Left hindlimb (tissue), 1 donor: ENCODE results near the gene SRPK2.
"Not testable (repeated sequence)": the region's sequence is repeated elsewhere in the genome, so short reads cannot be mapped to it uniquely, and the experiment has no call there.

Source experiments
- DNase-seq: peaks from one replicate; pipeline ENCODE4 v3.0.0-alpha.2; 2018

SRPK2 gene

DNA sequence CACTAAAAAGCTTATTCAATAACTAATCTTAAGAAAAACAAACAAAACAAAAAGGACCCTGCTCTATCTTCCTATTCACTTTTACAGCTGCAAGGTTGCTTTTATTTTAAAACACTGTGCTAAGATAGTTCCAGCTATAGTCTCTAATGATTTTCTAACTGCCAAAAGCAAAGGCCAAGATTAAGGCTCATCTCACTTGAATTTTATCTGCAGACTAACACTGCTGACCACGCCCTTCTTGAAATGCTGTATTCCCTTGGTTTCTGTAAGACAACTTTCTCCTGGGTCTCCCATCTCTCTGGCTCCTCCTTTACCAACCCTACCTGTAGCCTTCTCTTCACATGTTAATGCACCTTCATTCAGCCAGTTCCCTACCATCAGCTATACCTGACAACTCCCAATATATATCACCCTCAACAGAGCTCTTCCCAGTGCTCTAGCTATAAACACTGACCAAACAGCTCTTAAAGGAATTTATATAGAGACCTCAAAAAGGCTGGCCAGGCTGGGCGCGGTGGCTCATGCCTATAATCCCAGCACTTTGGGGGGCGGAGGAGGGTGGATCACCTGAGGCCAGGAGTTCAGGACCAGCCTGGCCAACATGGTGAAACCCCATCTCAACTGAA, 11.7 kb downstream of the SRPK2 start:
- no peak for DNase-seq

DNA sequence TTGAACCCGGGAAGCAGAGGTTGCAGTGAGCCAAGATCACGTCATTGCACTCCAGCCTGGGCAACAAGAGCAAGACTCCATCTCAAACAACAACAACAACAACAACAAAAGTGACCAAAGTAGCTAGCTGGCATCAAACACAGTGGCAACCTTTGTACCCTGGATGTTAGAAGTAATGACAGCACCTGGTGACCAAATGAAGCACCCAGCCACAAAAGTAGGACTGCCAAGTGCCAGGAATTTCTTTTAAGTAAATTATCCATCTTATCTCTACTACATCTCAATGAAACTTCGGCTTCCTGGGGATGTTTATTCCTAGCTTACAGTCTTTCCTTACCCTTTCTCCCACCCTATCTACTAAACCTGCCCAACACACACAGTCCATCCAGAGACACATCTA, 18.8 kb downstream of the SRPK2 start:
- DNase-seq, result no peak

- no peak for DNase-seq
Measured at GRCh38 chr7:105367458-105367857, 21.3 kb downstream of the SRPK2 start.

DNA sequence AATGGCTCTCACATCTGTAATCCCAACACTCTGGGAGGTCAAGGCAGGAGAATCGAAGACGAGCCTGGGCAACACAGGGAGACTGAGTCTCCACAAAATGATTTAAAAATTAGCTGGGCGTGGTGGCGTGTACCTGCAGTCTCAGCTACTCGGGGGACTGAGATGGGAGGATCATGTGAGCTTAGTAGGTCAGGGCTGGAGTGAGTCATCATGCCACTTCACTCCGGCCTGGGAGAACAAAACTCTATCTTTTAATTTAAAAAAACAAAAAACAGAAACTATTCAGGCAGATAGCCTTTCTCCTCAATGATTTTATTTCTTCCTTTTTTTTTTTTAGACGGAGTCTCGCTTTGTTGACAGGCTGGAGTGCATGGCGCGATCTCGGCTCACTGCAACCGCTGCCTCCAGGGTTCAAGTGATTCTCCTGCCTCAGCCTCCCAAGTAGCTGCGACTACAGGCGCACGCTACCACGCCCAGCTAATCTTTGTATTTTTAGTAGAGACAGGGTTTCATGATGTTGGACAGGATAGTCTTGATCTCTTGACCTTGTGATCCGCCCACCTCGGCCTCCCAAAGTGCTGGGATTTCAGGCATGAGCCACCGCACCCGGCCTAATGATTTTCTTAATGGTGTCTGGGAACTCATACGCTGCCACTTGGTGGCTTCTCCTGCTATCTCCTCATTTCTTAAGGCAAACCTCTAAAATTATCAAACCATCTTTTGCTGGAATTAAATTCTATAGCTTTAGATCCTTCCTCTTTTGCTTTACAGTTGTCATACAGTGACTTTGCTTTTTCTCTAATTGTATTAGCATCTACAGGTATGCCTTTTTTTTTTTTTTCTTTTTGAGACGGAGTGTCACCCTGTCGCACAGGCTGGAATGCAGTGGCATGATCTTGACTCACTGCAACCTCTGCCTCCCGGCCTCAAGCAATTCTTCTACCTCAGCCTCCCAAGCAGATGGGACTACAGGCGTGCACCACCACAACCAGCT, 22.9 kb downstream of the SRPK2 start:
- no peak for DNase-seq

DNA sequence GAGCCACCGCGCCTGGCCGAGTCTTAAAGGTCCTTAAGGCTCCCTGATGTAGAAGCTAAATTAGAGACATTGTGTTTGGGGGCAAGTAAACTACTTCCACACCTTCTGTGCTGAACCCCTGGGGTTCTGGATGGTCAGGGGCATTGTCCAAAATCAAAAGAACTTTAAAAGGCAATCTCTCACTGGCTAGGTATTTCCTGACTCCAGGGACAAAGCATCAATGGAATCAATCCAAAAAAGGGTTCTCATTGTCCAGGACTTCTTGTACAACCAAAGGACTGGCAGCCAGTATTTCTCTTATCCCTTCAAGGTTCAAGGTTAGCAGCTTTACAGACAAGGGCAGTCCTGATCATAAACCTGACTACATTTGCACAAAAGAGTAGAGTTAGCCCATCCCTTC, 24.0 kb downstream of the SRPK2 start:
- no peak for DNase-seq

- not testable (repeated sequence) for DNase-seq
Measured at GRCh38 chr7:105363657-105364056, 25.1 kb downstream of the SRPK2 start.

DNA sequence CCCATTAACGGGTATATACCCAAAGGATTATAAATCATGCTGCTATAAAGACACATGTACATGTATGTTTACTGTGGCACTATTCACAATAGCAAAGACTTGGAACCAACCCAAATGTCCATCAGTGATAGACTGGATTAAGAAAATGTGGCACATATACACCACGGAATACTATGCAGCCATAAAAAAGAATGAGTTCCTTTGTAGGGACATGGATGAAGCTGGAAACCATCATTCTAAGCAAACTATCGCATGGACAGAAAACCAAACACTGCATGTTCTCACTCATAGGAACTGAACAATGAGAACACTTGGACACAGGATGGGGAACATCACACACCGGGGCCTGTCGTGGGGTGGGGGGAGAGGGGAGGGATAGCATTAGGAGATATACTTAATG, 26.0 kb downstream of the SRPK2 start:
- not testable (repeated sequence) for DNase-seq

DNA sequence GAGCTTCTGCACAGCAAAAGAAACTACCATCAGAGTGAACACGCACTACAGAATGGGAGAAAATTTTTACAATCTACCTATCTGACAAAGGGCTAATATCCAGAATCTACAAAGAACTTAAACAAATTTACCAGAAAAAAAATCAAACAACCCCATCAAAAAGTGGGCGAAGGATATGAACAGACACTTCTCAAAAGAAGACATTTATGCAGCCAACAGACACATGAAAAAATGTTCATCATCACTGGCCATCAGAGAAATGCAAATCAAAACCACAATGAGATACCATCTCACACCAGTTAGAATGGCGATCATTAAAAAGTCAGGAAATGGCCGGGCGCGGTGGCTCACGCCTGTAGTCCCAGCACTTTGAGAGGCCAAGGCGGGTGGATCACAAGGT, 26.7 kb downstream of the SRPK2 start:
- DNase-seq, result not testable (repeated sequence)

DNA sequence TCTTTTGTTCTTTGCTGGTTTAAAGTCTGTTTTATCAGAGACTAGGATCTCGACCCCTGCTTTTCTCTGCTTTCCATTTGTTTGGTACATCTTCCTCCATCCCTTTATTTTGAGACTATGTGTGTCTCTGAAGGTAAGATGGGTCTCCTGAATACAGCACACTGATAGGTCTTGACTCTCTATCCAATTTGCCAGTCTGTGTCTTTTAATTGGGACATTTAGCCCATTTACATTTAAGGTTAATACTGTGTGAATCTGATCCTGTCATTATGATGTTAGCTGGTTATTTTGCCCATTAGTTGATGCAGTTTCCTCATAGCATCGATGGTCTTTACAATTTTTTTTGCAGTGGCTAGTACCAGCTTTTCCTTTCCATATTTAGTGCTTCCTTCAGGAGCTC, 28.6 kb downstream of the SRPK2 start:
- not testable (repeated sequence) for DNase-seq

GRCh38 chr7:105355701-105356100, 33.0 kb downstream of the SRPK2 start:
- DNase-seq, result no peak

DNA sequence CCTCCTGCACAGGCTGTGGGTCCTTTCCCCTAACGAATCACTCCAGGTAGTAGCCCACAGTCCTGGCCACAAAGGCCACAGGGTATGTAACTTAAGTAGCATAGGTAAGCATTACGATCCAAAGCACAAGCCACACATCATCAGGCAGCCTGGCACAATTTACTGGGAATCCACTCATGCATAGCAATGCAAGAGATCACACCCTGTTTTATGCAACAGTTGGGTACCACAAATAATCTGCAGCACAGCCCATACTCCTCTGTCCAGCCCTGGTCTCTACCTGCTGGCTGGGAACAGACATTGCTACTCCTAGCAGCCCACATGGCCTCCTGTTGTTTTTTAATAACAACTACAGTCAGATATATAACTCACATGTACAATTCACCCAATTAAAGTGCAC, 34.3 kb downstream of the SRPK2 start:
- DNase-seq, result no peak

- DNase-seq, result no peak
Measured at GRCh38 chr7:105353752-105354328, 34.9 kb downstream of the SRPK2 start.

DNA sequence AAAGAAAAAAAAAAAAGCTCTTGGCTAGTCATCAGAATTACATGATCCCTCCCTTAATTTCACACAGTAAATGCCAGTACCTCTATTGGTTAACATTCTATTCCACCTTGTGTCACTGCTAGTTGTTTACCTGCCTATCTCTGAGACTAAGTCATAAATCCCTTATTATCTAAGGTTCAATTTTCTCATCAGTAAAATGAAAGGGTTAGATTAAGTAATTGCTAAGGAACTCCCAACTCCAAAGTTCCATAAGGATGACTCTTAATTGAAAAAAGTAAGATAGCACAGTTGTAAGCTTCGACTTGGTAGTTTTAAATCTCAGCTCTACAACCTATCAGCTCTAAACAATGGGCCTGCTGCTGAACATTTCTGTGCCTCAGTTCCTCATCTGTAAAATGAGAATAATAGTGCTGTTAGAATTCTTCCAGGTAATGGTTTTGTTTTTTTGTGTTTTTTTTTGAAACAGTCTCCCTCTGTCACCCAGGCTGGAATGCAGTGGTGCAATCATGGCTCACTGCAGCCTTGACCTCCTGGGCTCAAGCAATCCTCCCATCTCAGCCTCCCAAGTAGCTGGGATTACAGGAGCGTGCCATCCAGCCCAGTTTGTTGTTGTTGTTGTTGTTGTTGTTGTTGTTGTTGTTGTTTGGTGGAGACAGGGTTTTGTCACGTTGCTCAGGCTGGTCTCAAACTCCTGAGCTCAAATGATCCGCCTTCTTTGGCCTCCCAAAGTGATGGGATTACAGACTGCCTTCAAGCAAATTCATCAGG, 35.6 kb downstream of the SRPK2 start:
- no peak for DNase-seq

GRCh38 chr7:105352018-105352612, 36.6 kb downstream of the SRPK2 start:
- DNase-seq, result peak; percentile 89

DNA sequence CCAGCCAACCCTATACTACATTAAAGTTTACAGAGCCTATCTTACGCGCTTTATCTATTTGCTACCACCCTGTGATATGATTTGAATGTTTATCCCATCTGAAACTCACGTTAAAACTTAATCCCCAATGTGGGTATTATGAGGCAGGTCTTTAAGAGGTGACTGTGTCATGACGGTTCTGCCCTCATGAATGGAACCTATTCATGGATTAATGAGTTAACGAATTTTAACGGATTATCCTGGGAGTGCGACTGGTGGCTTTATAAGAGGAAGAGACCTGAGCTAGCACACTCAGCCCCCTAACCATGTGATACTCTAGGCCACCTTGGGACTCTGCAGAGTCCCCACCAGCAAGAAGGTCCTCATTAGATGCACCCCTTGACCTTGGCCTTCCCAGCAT, 37.8 kb downstream of the SRPK2 start:
- DNase-seq, result no peak

GRCh38 chr7:105348177-105348576, 40.5 kb downstream of the SRPK2 start:
- not testable (repeated sequence) for DNase-seq

GRCh38 chr7:105346593-105347322, 42.0 kb downstream of the SRPK2 start:
- DNase-seq, result no peak

DNA sequence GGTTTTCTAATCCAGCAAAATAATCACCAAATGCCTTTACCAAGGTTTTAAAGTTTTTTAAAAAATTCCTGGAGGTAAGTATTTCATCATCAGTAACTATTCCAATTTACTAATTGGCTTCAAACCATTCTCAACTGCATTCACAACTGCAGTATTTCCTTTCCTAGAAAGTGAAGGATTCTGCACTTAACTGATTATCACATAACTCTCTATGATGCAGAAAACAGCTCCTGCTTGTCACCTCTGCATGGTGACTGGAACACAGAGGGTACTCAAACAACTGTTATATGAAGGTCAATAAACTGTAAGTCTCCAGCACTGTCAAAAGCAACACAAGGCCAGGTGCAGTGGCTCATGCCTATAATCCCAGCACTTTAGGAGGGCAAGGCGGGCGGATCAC, 42.6 kb downstream of the SRPK2 start:
- no peak for DNase-seq

- DNase-seq, result no peak
Measured at GRCh38 chr7:105345725-105346124, 43.0 kb downstream of the SRPK2 start.

- DNase-seq, result no peak
Measured at GRCh38 chr7:105345003-105345402, 43.7 kb downstream of the SRPK2 start.

DNA sequence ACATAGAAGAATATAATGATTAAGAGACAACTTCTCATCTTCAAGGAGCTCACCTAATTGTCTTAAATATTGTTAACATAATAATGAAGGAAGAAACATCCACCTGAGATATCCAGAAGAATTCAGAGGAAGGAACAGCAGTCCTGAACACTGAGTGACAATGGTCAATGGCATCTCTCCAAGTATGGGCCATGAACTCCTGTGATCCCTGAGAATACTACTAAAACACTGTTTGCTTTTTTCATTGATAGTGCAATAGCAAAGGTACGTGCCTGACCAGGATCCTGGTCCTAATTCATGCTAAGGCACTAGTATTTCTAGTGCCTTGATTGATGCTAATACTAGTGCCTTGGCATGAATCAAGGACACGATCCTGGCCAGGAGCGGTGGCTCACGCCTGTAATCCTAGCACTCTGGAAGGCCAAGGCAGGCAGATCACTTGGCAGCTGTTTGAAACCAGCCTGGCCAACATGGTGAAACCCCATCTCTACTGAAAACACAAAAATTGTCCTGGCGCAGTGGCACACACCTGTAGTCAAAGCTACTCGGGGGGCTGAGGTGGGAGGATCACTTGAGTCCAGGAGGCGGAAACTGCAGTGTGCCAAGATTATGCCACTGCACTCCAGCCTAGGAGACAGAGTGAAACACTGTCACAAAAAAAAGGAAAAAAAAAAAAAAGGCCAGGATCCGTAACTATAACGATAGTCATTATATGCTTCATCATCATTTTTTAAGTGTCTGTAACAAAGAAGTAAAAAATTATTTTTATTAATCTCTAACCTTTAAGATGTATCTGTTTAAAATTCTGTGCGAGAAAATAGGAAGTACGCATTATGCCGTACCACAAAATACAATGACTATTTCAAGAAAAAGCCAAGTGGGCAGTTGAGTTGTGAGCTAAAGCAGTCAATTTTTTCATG, 49.1 kb downstream of the SRPK2 start:
- DNase-seq, result no peak
